SIG-M5 treated with dmso at 0.1 percent for 504 hours (cell line): ENCODE data around the gene PRICKLE3.
A peak's percentile ranks its signal among the peaks of the same experiment; 100 is the strongest.
"Not testable (repeated sequence)": the region's sequence is repeated elsewhere in the genome, so short reads cannot be mapped to it uniquely, and the experiment has no call there.

Source experiments
- DNase-seq: peaks from one replicate; lab custom pipeline; 2025; ENCODE audit not compliant: unreplicated experiment; lab: John Stamatoyannopoulos, UW

The PRICKLE3 gene

GRCh38 chrX:49184294-49185281, 1.6 kb downstream of the PRICKLE3 start:
- DNase-seq, result peak; percentile 44

- no peak for DNase-seq
These were observed 2.4 kb downstream of the PRICKLE3 start for GRCh38 chrX:49183701-49184281.

GRCh38 chrX:49179358-49179757, 6.8 kb downstream of the PRICKLE3 start:
- no peak for DNase-seq

- DNase-seq, result no peak
These were observed 7.6 kb downstream of the PRICKLE3 start for GRCh38 chrX:49178537-49178936.

GRCh38 chrX:49177873-49178480, 8.2 kb downstream of the PRICKLE3 start:
- DNase-seq, result no peak

GRCh38 chrX:49177338-49177833, 8.8 kb downstream of the PRICKLE3 start:
- DNase-seq, result no peak

GRCh38 chrX:49176421-49177326, 9.5 kb downstream of the PRICKLE3 start:
- peak; percentile 50 for DNase-seq

- DNase-seq, result no peak
These were observed 10.5 kb downstream of the PRICKLE3 start for GRCh38 chrX:49175435-49176274.

GRCh38 chrX:49174723-49175122, 11.4 kb downstream of the PRICKLE3 start:
- DNase-seq, result no peak

- DNase-seq, result not testable (repeated sequence)
These were observed 12.6 kb downstream of the PRICKLE3 start for GRCh38 chrX:49173544-49173943.

- DNase-seq, result peak; percentile 66
These were observed 13.8 kb downstream of the PRICKLE3 start for GRCh38 chrX:49172280-49172780.

- peak; percentile 35 for DNase-seq
These were observed 14.4 kb downstream of the PRICKLE3 start, which contains the start of gene PLP2 for GRCh38 chrX:49171752-49172279. PLP2 (plus strand) TSS chrX:49171898; CDS start chrX:49172001, 103 bp downstream.

- no peak for DNase-seq
These were observed 18.4 kb downstream of the PRICKLE3 start for GRCh38 chrX:49167740-49168108.

GRCh38 chrX:49166914-49167739, 19.0 kb downstream of the PRICKLE3 start:
- peak; percentile 88 for DNase-seq

- peak; percentile 82 for DNase-seq
These were observed 20.0 kb downstream of the PRICKLE3 start for GRCh38 chrX:49165901-49166881.

- no peak for DNase-seq
These were observed 21.4 kb downstream of the PRICKLE3 start for GRCh38 chrX:49164589-49165360.
